ENCODE data around the gene PMF1. TPM values are rescaled to one million over a fixed set of nuclear protein-coding genes. Genes with fewer than 3 reads are reported as not detected.

PMF1 gene
- total and polyA plus RNA-seq, 4 donors, result 24.7 to 63.5 (median 36.9) TPM

- Histone ChIP-seq H3K4me3 (ENCODE audit: low read depth in 1 of 3, low read length in 3 of 3) (no peak overlapping the region), H3K9ac (ENCODE audit: low read depth in 1 of 2, low read length in 2 of 2) (no peak overlapping the region), H3K27me3 (ENCODE audit: control insufficient read depth in 4 of 4, insufficient read depth in 4 of 4, low read length in 3 of 4) (no peaks in the 10 kb centered on the region), H3K9me3 (ENCODE audit: control insufficient read depth in 4 of 4, low read length in 3 of 4) (no peaks in the 10 kb centered on the region), H3K4me1 (ENCODE audit: control insufficient read depth in 4 of 4, insufficient read depth in 4 of 4, low read length in 3 of 4) (no peaks in the 10 kb centered on the region), H3K36me3 (ENCODE audit: control insufficient read depth in 4 of 4, insufficient read depth in 3 of 4, low read depth in 1 of 4, low read length in 3 of 4) (no peaks in the 10 kb centered on the region), H3K27ac (ENCODE audit: low read depth in 1 of 2, low read length in 2 of 2) (no peak overlapping the region)
- DNase-seq (ENCODE audit: low spot score), result no peak
- TF ChIP-seq RAD21 (IDR thresholded peaks at IDR 0.05) (no peak), FOXA1 (IDR thresholded peaks at IDR 0.05) (no peak), REST (IDR thresholded peaks at IDR 0.05) (no peak)
- WGBS, result 56% methylated on average over 2 of the region's 2 CpGs
Observed at GRCh38 chr1:156165083-156165482, 47.7 kb upstream of the PMF1 start.

- Histone ChIP-seq H3K4me1 (ENCODE audit: control insufficient read depth in 4 of 4, insufficient read depth in 4 of 4, low read length in 3 of 4) (no peaks in the 10 kb centered on the region), H3K9ac (ENCODE audit: low read depth in 1 of 2, low read length in 2 of 2) (no peak overlapping the region), H3K27me3 (ENCODE audit: control insufficient read depth in 4 of 4, insufficient read depth in 4 of 4, low read length in 3 of 4) (no peaks in the 10 kb centered on the region), H3K27ac (ENCODE audit: low read depth in 1 of 2, low read length in 2 of 2) (no peak overlapping the region), H3K4me3 (ENCODE audit: low read depth in 1 of 3, low read length in 3 of 3) (no peak overlapping the region), H3K36me3 (ENCODE audit: control insufficient read depth in 4 of 4, insufficient read depth in 3 of 4, low read depth in 1 of 4, low read length in 3 of 4) (no peaks in the 10 kb centered on the region), H3K9me3 (ENCODE audit: control insufficient read depth in 4 of 4, low read length in 3 of 4) (no peaks in the 10 kb centered on the region)
- TF ChIP-seq ZBTB33 (IDR thresholded peaks at IDR 0.05), result no peak
- TF ChIP-seq REST (IDR thresholded peaks at IDR 0.05), result no peak
- TF ChIP-seq EGR1 (IDR thresholded peaks at IDR 0.05; ENCODE audit: low read depth in 2 of 2), result no peak
- no peak for TF ChIP-seq HNF4G (IDR thresholded peaks at IDR 0.05)
- TF ChIP-seq FOXA1 (IDR thresholded peaks at IDR 0.05), result no peak
- no peak for TF ChIP-seq FOXA2 (IDR thresholded peaks at IDR 0.05)
- no peak for TF ChIP-seq RAD21 (IDR thresholded peaks at IDR 0.05)
- TF ChIP-seq RXRA (IDR thresholded peaks at IDR 0.05), result no peak
- no peak for TF ChIP-seq HNF4A (conservative IDR thresholded peaks at IDR 0.05)
- no peak for TF ChIP-seq NR2F2 (IDR thresholded peaks at IDR 0.05)
- no peak for TF ChIP-seq CTCF (IDR thresholded peaks at IDR 0.05; ENCODE audit: low read depth, low read length, missing input control)
- no peak for TF ChIP-seq MAX (IDR thresholded peaks at IDR 0.05)
- no peak for TF ChIP-seq TAF1 (conservative IDR thresholded peaks at IDR 0.05)
- TF ChIP-seq SP1 (IDR thresholded peaks at IDR 0.05), result no peak
- no peak for TF ChIP-seq JUND (IDR thresholded peaks at IDR 0.05)
- TF ChIP-seq ATF3 (IDR thresholded peaks at IDR 0.05), result no peak
- no peak for TF ChIP-seq YY1 (IDR thresholded peaks at IDR 0.05)
- no peak for TF ChIP-seq GABPA (IDR thresholded peaks at IDR 0.05 in 1 of 2, conservative IDR thresholded peaks at IDR 0.05 in 1 of 2)
- 74% methylated on average over 5 of the region's 5 CpGs for WGBS
- no peak for DNase-seq (ENCODE audit: low spot score)
Observed at GRCh38 chr1:156167536-156167935, 45.3 kb upstream of the PMF1 start.

Data from liver (tissue), 9 donors.